GM21526 (cell line): Measurements from ENCODE around the gene NFKBIL1.
A peak's percentile ranks its signal among the peaks of the same experiment; 100 is the strongest.
"Not testable (repeated sequence)": the region's sequence is repeated elsewhere in the genome, so short reads cannot be mapped to it uniquely, and the experiment has no call there.

Source experiments
- ATAC-seq: cut with Tn5 transposase; IDR thresholded peaks from one replicate; pipeline ENCODE4 v1.9.1; 2021; ENCODE audit warnings: moderate library complexity; ENCODE audit not compliant: unreplicated experiment, low FRiP score

Gene NFKBIL1

DNA sequence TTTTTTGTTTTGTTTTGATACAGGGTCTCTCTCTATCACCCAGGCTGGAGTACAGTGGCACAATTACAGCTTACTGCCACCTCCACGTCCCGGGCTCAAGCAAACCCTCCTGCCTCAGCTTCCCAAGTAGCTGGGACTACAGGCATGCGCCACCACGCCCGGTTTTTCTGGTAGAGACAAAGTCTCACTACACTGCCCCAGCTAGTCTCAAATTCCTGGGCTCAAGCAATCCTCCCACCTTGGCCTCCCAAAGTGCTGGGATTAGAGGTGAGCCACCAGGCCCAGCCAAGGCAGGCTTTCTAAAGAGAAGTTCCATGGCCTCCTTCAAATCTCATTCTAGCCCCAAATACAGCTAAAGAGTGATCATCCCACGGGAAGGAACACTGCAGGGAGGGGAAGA, 13.4 kb upstream of the NFKBIL1 start:
- ATAC-seq: no peak

GRCh38 chr6:31534521-31535040, 12.8 kb upstream of the NFKBIL1 start:
- no peak for ATAC-seq

- no peak for ATAC-seq
Measured at GRCh38 chr6:31535538-31536324, 11.7 kb upstream of the NFKBIL1 start.

DNA sequence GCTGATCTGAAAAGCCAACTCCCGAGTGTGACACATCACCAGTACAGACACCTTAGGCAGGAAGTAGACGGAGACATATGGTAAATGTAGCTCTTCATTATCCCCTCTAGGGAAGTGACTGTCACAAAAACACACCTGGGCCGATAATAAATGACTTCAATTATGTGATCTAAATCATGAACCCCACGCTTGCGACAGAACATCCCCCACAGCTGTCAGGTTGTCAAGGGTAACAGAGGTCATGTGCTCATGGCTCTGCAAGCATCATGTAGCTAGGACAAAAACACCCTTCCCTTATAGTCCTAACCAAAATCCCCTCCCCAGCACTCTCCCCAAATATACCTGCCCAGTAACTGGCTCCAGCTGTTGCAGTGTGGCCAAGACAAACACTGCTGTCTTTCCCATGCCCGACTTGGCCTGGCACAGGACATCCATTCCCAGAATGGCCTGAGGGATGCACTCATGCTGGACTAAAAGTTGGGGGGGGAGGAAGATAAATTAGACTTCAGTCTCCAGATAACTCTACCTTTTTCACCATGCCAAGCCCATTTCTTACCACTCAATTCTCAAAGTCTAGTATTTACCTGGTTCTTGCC, 8.5 kb upstream of the NFKBIL1 start:
- no peak for ATAC-seq

DNA sequence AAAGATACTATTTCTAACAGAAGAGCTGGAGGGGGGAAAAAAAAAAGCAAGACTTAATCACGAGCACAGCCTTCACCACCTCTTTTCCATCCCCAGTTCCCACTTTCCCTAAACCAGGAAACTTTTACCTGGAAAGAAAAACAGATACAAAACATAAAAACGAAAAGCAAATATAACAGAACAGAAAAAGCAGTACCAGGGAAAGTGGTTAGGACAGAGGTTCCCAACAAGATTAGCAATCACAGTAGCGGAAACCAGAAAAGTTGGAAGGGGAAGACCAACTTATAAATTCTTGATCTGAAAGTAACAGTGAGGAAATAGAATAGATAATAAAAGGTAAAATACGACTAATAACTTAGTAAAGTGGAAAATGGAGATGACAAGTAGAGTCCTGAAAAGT, 6.8 kb upstream of the NFKBIL1 start:
- ATAC-seq: no peak

DNA sequence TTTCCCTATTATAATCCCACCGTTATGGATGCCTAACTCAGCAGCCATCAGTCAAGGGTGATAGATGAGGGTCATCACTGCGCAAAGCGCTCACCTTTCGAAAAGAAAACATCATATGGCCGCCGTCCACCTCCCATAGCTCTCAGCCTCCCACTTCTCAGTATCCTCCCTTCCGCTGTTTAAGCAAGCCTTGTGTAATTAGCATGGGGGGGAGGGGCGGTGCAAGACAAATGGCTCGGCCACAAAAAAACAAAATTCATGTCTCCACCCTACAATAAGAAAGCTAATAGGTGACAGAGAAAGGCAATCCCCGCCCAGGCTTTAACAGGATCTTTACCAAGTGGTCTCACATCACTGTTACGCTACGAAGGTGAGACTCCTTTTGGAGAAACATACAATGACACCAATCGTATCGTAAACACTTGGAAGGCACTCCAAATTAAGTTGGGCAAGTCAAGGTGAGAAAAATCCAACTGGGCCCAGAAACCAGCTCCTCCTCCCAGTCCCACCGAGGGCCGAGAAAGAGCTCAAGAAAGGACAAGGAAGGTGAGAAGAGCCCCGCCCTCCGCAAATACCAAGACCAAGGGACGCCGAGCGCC, 6.2 kb upstream of the NFKBIL1 start:
- no peak for ATAC-seq

- peak; percentile 43 for ATAC-seq
Measured at GRCh38 chr6:31541658-31542521, 5.5 kb upstream of the NFKBIL1 start, which contains the start of gene DDX39B. Gene DDX39B (minus strand): TSS chr6:31542003. CDS start chr6:31540532, 1,471 bp downstream.

DNA sequence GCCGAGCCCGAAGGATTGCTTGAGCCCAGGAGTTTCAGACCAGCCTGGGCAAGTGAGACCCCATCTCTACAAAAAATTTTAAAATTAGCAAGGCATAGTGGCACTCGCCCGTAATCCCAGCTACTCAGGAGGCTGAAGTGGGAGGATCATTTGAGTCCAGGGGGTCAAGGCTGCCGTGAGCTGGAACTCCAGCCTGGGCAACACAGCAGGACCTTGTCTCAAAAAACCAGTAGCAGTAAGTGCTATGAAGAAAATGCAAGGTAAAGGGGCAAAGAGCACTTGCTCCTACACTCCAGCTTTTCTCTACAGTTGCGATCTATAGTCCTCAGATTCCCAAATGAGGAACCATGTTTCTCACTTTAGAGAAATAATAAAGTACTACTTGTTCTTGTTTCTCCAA, 3.8 kb upstream of the NFKBIL1 start:
- ATAC-seq: no peak

DNA sequence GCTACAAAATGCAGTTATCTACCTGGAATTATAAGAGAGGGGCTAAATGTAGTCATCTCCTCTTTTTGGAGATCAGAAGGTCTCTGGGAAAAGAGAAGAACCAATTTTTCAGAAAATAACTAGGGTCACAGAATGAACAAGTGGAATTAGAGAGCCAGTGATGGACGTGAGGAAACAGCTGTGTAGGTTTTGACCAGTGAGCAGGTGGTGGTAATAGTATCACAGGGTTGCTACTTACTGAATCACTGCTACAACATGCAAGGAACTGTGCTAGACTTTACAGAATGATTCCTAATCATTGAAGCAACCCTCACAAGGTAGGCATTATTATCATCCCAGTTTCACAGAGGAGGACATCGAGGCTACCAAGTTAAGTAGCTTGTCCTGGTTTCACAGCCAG, 2.7 kb upstream of the NFKBIL1 start:
- ATAC-seq: no peak

DNA sequence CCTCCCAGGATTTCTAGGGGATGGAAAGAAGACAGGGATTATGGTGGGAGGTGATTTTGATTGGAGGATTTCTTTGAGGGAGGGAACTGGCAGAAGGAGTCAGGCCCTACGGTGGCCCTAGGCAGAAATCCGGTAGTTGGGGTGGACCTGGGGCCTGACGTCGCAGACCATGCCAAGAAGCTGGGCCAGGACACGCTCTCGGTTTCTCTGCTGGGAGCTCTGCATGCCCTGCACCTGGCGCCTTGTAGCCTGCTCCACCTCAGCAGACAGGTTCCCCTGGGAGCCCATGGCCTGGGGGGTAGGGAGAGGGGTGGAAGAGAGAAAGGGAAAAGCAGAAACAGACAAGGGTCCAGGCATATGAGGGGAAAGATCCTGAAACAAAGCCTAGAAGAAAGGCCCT, 2.1 kb upstream of the NFKBIL1 start:
- no peak for ATAC-seq

DNA sequence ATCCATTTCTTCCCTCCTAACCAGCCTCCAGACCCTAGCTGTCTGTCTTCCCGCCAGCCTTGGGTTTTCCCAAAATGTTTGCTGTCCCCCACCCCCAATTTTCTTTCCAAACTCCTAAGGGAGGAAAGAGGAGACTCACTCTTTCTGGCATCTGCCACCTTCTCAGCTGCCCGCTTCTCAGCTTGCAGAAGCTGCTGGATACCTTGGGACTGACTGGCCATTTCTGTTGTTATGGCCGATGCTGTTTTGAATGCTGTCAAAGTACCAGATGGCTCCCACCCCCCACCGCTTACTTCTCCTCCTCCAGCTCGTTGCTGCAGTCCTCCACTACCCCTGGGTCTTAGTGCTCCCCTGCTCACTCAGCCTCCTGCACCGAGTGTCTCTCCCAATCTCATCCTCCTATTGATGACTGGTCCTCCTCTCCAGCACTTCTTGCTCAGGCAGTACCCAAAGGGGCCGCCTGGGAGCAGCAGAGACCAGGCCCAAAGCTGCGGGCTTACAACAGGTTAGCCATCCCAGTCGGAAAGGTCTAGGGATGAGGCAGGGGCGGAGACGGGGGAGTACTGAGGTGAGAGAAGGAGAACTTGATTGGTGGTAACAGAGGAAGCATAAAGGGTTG, 960 bp upstream of the NFKBIL1 start, which contains the start of gene ATP6V1G2:
Gene ATP6V1G2, minus strand, starts transcription at position 270 of the 619 bp plus-strand sequence. Its CDS starts 49 bp downstream, at position 221.
- no peak for ATAC-seq

GRCh38 chr6:31547727-31548543, 527 bp downstream of the NFKBIL1 start:
- no peak for ATAC-seq

- no peak for ATAC-seq
Measured at GRCh38 chr6:31548544-31548873, 1.1 kb downstream of the NFKBIL1 start.

DNA sequence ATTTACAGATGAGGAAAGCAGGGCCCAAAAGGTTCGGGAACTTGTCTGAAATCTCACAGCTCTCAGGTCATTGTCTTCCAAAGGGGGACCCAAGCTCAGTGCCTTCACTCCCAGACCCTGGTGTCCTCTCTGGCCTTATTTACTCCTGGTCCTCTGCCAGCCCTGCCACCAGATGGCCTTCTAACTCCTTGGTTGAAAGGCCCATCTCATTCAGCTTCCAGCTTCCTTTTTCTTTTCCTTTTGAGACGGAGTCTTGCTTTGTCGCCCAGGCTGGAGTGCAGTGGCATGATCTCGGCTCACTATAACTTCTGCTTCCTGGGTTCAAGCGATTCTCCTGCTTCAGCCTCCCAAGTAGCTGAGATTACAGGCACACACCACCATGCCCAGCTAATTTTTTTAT, 4.0 kb downstream of the NFKBIL1 start:
- not testable (repeated sequence) for ATAC-seq

DNA sequence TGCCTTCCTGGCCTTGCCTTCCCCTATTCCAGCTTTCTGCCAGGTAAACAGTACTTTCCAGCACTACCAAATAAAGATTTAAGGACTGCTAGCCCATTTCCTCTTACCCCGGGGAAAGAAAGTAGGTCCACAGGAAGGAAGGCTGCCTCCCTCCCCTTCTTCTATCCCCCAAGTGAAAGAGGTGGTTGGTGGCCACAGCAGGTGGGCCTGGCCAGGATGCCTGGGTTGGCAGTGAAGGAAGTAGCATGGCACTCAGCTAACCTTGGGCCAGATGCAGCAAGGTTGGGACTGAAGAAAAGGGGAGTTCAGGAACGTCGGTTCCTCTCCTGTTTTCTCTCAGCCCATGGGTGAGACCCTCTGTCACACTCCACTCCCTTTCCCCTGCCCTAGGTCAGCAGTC, 8.9 kb downstream of the NFKBIL1 start:
- ATAC-seq: no peak

GRCh38 chr6:31557443-31558317, 10.3 kb downstream of the NFKBIL1 start:
- ATAC-seq: no peak

DNA sequence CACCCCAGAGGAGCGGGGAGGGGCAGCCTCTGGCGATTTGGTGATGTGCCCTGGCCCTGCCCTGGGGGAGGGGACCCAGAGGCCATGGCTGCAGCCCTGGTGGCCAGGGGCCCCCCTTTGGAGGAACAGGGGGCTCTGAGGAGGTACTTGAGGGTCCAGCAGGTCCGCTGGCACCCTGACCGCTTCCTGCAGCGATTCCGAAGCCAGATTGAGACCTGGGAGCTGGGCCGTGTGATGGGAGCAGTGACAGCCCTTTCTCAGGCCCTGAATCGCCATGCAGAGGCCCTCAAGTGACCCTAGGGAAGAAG, 10.9 kb downstream of the NFKBIL1 start:
- ATAC-seq: no peak

GRCh38 chr6:31558631-31559500, 11.5 kb downstream of the NFKBIL1 start:
- no peak for ATAC-seq
